ENCODE measurements around the gene SEC14L2.

GRCh38 chr22:30381264-30381663 lies 15.6 kb upstream of the SEC14L2 start:
- TF ChIP-seq POLR2A (IDR thresholded peaks at IDR 0.05) (no peak), CTCF (IDR thresholded peaks at IDR 0.05) (no peak)
